Coronary artery (tissue), 2 donors: ENCODE measurements around the gene HIC2.
"Not testable (repeated sequence)": the region's sequence is repeated elsewhere in the genome, so short reads cannot be mapped to it uniquely, and the experiment has no call there.

ENCODE experiments used
- DNase-seq: peaks from one replicate; pipeline ENCODE4 v3.0.0-alpha.2; 2017; ENCODE audit warnings: low spot score
- H3K27ac ChIP-seq, 2 donors: fragments of 200-600 bp; sonication (generic); one replicate each; pipeline ENCODE4 v1.5.1; 2016 to 2019
- H3K4me3 ChIP-seq: fragments of 200-600 bp; sonication (generic); 2 replicates; pipeline ENCODE4 v1.5.1; 2016; ENCODE audit warnings: mild to moderate bottlenecking, moderate library complexity
- TF ChIP-seq, protein P1 (sequence below): fragments of 200-600 bp; sonication (generic); IDR thresholded peaks from one replicate; pipeline ENCODE4 v1.5.1; 2019; ENCODE audit warnings: antibody characterized with exemption

HIC2 gene

DNA sequence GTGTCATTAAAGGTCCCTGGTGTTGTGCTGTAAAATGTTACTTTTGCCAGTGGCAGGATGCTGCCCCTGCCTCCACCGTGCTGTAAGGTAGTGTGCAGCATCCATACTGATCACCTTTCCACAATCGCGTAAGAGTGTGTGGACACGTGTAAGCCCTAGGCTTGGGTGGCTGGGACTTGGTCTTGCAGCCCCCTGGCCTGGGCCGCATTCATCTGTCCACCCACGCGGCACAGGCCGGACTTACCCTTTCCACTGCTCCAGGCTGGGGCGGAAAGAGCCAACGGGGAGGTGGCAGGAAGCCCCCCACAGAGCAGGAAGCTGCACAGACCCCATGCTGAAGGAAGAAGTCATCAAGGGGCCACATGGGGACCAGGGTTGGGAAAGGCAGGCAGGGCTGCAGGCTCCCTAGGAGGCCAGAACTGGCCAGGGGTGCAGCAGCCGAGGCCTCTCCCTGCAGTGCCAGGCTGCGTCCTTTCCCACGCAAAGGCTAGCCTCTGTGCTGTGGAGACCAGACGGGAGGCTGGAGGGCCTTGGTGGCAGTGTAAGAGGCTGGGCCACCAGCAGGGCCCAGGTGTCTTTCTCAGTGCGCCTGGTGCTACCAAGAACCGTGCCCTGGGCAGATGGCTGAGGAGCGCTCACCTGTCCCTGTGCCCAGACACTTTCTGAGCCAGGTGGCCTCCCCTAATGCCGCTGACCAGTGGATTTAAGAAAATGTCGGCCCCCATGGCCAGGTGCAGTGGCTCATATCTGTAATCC is 38.3 kb downstream of the HIC2 start:
- no peak overlapping the region for H3K27ac ChIP-seq
- DNase-seq, result no peak
- TF ChIP-seq, protein P1, sequence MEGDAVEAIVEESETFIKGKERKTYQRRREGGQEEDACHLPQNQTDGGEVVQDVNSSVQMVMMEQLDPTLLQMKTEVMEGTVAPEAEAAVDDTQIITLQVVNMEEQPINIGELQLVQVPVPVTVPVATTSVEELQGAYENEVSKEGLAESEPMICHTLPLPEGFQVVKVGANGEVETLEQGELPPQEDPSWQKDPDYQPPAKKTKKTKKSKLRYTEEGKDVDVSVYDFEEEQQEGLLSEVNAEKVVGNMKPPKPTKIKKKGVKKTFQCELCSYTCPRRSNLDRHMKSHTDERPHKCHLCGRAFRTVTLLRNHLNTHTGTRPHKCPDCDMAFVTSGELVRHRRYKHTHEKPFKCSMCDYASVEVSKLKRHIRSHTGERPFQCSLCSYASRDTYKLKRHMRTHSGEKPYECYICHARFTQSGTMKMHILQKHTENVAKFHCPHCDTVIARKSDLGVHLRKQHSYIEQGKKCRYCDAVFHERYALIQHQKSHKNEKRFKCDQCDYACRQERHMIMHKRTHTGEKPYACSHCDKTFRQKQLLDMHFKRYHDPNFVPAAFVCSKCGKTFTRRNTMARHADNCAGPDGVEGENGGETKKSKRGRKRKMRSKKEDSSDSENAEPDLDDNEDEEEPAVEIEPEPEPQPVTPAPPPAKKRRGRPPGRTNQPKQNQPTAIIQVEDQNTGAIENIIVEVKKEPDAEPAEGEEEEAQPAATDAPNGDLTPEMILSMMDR, result no peak
- H3K4me3 ChIP-seq, result no peak overlapping the region

DNA sequence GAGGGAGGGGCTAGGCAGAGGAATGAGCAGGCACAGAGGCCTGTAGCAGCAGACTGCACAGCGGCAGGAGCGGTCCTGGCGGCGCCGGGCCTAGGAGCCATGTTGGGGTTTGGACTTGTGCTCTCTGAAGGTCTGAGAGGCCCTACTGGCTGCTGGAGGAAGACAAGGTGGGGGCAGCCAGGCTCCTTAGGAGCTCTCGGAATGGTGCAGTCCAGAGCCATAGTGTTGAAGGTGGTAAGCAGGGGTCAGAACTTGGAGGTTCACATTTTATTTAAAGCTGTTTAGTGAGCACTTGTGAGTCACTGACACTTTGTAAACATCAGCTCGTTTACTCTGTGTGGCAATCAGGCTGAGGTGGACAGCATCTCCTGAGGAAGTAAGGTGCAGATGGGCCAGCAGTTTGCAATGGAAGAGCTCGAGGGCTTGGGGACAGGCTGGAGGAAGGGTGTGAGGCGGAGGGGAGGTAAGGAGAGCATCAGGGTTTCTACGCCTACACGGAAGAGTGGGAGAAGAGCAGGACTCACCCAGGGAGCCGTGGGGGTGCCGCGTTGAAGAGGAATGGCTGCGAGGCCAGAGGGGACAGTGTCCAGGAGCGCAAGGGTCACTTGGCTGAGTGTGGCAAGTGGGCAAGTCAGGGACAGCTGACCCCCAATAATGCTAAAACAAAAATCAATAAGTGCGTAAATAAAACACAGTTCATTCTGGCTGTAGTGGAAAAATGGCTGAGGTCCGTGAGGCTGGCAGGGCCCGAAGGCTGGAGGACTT is 40.0 kb downstream of the HIC2 start:
- Histone ChIP-seq H3K4me3 (no peak overlapping the region), H3K27ac (no peak overlapping the region)
- TF ChIP-seq, protein P1, result no peak
- no peak for DNase-seq

DNA sequence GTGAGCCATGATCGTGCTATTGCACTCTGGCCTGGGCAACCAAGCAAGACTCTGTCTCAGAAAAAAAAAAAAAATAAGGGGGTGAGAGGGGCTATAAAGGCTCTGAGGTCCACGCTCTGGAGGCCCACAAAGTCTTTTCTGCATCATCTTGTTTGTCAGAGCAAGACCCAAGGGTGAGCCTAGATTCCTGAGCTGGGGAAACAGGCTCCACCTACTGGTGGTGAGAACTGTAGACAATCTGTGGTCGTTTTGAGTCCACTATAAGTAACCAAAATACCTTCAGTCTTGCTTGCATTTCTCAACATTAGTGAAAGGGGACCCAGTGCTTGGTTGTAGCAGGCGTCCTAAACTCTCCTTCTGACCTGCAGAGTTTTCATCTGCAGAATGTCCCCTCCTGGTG is 45.5 kb downstream of the HIC2 start:
- not testable (repeated sequence) for DNase-seq, H3K4me3 ChIP-seq, H3K27ac ChIP-seq

DNA sequence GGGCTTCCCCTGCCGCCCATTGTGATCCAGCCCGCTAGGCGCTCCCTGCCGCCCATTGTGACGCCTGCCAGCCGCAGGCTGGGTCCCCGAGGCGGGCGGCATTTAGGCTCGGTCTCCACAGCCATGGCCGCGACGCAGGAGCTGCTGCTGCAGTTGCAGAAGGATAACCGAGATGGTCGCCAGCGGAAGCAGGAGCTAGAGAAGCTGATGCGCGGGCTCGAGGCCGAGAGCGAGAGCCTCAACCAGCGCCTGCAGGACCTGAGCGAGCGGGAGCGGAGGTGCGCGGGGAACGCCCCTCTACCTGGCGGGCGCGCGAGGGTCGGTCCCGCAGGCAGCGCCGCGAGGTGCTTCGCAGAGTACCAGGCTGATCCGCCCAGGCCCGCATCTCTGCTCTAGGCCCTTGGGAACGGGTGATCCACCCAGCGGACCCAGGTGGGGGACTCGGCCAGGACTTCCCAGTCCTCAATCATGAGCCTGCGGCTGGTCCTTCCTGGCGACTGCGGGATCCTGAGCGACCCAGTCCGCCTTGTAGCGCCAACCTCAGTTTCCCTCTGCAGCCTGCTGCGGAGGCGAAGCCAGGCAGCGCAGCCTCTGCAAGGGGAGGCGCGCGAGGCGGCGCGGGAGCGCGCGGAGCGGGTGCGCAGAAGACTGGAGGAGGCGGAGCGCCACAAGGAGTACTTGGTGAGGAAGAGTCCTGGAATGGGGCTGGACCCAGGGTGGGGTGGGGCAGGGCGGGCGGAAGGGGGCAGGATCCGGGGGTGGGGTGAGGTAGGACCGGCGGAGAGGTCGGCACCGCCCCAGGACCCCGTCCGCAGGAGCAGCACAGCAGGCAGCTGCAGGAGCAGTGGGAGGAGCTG is 50.4 kb downstream of the HIC2 start, which contains the start of gene TMEM191C:
TMEM191C (plus strand) TSS at position 51 of the 857 bp plus-strand sequence; CDS start at position 124, 73 bp downstream.
- not testable (repeated sequence) for DNase-seq
- peak within 1 kb of the TSS in 1 of 2 donors; percentile 76 for H3K27ac ChIP-seq
- H3K4me3 ChIP-seq, result peak within 1 kb of the TSS; percentile 69

DNA sequence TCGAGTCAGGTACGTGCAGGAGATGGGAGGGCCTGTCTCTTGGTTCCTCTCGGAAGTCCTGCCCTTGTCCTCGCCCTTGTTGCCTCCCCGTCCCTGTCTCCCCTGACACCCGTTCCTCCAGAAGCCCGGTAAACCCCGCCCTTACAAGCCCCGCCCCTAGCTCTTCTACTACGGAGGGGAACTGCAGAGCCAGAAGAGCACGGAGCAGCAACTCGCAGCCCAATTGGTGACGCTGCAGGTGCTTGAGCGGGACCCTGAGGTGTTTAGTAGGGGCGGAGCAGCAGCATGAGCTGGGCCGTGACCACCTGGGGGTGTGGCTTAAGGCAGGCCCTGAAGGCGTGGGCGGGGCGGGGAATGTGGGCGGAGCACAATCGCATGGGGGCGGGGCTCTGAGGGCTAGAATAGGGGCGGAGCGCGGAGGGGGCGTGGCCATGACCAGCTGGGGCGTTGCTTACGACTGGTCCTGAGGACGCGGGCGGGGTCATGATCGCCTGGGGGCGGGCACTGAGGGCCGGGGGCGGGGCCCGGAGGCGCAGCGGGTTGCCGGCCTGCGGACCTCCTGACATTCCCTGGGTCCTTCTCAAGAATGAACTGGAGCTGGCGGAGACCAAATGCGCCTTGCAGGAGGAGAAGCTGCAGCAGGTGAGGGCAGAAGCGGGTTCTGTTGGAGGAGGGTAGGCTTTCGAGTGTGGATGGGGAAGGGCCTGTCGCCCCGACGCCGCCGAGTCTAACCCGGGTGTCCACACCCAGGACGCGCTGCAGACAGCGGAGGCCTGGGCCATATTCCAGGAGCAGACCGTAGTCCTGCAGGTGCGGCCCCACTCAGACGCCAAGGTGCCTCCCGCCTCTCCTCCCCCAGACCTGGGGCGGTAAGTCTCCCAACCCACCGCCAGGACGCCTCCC is 51.3 kb downstream of the HIC2 start:
- DNase-seq, result not testable (repeated sequence)
- Histone ChIP-seq H3K4me3 (peak overlapping the region; percentile 69), H3K27ac (peak overlapping the region in 1 of 2 donors; percentile 76)

DNA sequence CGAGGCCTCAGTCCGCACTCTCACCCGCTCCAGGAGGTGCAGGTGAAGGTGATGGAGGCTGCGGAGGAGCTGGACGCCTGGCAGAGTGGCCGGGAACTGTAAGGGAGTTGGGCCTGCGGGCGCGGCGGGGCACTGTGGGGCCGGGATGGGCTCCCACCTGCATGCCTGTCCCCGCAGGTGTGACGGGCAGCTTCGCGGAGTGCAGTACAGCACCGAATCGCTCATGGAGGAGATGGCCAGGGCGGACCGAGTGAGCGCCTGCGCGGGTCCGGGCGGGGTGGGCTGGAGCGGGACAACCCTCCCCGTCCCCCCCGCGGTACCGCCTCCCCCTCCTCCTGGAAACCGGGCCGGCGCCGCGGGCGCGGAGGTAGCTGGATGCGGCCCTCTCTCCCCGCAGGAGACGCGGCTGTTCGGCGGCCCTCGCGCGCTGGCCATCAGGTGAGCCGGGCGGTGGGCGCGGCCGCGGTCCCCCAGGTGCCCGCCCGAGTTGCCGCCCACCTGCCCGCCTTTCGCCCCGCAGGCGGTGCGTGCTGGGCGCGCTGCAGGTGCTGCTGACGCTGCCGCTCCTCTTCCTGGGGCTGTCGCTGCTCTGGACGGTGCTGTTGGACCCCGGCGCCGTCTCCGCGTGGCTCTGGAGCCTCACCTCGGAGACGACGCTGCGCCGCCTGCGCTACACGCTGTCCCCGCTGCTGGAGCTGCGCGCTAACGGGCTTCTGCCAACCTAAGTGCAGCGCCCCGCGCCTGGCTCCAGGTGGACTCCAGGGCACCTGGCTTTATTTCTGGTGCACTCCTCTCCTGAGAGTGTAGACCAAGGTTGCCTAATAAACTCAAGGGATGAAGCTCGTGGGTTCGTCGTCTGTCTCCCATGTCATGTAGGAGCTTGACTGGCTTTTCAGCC is 52.2 kb downstream of the HIC2 start:
- not testable (repeated sequence) for H3K27ac ChIP-seq, H3K4me3 ChIP-seq, DNase-seq

DNA sequence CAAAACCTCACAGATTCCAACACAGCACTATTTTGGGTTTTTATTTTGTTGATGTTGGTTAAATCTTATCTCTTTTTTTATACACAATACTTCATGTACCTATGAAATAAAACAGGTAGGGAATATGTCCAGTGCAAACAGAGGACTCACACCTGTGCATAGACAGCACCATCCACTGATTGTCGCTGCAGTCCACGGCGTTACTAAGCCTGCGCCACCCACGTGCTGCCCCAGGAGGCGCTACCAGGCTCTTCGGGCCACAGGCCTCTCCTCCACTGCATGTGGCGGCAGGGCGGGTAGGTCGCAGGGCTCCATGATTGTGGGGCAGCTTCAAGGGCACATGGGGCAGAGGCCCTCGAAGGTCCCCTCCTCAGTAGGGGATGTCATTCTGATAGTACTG is 55.8 kb downstream of the HIC2 start:
- H3K27ac ChIP-seq, H3K4me3 ChIP-seq, DNase-seq: not testable (repeated sequence)

DNA sequence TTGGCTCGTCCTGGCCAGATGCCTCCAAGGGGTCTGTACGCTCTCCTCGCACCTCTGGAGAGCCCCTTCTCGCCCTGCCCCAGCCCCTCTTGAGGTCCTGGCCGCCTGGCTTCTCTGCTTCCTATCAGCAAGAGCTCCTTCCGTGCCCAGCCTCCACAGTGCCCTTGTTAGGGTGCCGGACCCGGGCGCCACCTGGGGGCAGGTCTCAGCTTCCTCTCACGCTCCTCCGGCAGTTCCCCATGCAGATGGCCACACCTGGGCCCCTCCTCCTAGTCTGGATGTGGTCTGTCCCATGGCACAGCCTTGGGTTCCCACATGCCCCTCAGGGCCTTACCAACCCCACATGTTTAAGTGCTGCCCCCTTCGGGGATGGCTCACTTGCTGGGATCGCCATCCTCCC is 56.5 kb downstream of the HIC2 start:
- H3K27ac ChIP-seq, DNase-seq, H3K4me3 ChIP-seq: not testable (repeated sequence)

DNA sequence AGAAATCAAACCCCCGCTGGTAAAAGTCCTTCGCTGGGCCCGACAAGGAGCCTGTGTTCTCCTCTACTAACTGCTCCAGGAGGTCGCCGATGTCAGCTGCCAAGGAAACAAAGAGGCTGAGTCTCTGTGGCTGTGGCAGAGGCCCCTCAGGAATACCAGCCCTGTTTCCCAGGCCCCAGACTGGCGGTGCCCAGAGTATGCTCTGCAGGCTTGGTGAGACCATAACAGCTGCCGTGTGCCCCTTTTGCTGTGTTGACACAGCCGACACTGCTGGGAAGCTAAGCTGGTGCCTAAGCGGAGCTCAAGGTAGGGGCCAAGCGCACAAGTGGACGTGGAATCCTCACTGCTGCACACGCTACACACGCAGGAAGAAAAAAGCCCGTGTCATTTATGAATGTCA is 66.9 kb downstream of the HIC2 start:
- DNase-seq, H3K27ac ChIP-seq, H3K4me3 ChIP-seq: not testable (repeated sequence)

DNA sequence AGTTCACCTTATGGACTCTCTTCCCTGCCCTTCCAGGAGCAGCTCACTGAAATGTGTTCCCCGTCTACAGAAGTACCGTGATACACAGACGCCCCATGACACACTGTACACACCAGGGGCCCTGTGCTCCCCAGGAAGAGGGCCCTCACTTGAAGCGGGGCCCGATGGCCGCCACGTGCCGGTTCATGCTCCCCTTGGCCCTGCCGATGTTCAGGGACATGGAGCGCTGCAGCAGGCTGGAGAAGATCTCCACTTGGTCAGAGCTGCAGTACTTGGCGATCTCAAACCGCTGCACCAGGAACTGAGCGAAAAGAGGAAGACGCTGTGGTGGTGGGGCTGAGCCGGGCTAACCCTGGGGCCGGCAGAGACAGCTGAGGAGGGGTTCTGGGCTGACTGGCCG is 70.6 kb downstream of the HIC2 start:
- H3K27ac ChIP-seq, H3K4me3 ChIP-seq, DNase-seq: not testable (repeated sequence)

DNA sequence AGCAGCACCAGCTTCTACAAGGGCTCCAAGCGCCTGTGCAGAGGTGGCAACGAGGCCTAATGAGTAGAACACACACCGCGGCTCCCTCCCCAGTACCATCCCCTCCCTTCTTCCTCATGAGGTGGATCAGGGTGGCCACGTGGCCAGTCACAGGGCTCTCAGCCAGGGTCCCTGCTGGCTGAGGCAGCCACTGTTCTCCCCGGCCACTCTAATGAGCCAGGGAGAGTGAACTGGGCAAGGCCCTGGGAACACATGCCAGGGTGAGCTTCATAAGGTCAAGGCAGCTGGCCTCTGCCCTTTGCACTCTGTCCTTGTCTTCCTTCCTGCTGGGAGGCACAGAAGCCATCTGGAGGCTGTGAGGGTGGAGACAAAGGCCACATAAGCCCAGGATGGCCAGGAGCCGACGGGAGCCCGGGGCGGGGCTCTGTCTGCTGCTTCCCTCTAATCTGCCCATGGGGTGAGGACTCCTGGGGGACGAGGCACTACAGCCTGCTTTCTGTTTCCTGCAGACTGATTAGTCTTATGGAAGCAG is 72.0 kb downstream of the HIC2 start:
- not testable (repeated sequence) for H3K4me3 ChIP-seq, H3K27ac ChIP-seq
- peak; percentile 21 for DNase-seq

DNA sequence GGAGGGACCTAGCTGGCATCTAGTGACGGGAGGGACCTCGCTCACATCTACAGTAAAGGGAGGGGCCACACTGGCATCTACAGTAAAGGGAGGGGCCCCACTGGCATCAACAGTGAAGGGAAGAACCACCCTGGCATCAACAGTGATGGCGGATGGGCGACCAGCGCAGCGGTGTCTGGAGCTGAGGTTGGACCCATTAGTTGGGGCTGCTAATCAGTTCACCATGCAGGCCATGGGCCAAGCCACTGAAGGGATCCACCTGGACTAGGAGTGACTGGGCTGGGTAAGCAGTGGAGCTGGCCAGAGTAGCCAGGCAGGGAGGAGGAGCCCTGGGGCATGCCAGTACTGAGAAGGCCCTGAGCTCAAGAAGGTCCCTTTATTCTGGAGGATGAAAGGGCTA is 73.4 kb downstream of the HIC2 start:
- H3K4me3 ChIP-seq, H3K27ac ChIP-seq: not testable (repeated sequence)
- peak; percentile 40 for DNase-seq

DNA sequence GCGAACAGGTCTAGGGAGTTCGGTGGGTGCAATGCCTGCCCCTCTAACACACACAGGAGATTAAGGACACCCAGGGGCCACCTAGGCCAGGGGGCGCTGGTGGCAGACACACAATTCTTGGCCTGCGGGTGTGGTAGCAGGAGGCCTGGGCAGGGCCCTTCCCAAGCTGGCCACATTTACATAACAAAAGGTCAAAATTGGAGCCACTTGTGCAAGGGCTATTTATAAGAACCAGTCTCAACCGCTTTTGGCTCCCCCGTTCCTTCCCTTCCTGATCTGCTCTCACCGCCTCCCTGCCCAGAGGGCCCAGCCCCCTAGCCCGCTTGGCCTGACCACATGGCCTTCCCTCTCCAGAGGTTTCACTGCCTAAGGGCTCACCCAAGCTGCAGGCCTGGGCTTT is 75.1 kb downstream of the HIC2 start:
- H3K4me3 ChIP-seq, DNase-seq, H3K27ac ChIP-seq: not testable (repeated sequence)
